ENCODE measurements around the gene NDUFB8.

DNA sequence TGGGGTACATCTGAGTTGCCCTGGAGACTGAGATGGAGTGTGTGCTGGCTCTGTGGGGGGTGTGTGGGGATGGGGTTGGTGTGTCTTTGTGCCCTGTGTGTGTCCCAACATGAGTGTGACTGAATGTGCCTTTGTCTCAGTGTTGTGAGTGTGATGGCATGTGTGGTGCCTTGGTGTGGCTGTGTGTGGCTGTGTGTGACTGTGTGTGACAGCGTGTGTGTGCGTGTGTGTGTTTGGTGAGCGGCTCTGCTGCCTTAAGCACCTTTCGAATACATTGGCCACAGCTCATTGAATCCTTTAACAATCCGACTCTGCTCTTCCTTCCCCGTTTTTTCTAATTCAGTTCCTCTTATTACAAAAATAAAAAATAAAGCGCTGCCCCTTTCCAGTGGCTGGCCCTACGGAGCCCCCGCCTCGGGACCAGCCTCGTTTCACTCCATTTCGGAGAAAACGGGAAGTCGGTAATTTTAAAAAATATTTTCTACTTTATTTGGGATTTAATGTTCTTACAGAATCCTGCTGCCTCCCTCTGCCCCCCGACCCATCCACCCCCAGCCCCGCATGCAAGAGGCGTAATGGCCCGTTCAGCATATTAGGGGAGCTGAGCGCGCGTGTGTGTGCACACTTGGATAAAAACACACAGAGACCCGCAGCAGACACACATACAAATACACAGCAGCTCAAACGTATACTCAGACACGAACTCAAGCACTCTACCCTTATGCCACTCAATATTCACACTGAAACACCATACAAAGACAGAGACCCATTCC is 41.6 kb upstream of the NDUFB8 start:
- TF ChIP-seq ESRRG (CRISPR knock-in tag; IDR thresholded peaks at IDR 0.05): no peak
- TF ChIP-seq OSR1 (CRISPR knock-in tag; IDR thresholded peaks at IDR 0.05): no peak
- TF ChIP-seq CSRNP3 (CRISPR knock-in tag; IDR thresholded peaks at IDR 0.05): no peak
- no peak for TF ChIP-seq POU6F1 (CRISPR knock-in tag; IDR thresholded peaks at IDR 0.05; ENCODE audit: borderline replicate concordance, low read depth)
- no peak for TF ChIP-seq ZFP3 (CRISPR knock-in tag; IDR thresholded peaks at IDR 0.05)
- no peak for TF ChIP-seq TOX (CRISPR knock-in tag; IDR thresholded peaks at IDR 0.05; ENCODE audit: borderline replicate concordance)
- TF ChIP-seq ZC3H10 (CRISPR knock-in tag; IDR thresholded peaks at IDR 0.05): no peak
- TF ChIP-seq TSHZ2 (CRISPR knock-in tag; IDR thresholded peaks at IDR 0.05): no peak
- TF ChIP-seq CREB5 (CRISPR knock-in tag; IDR thresholded peaks at IDR 0.05; ENCODE audit: low read depth): no peak

All from SK-N-SH treated with all-trans-retinoic acid at 6 μM for 48 hours (cell line).